HL-60 (cell line): ENCODE data around the gene PBX3.

Source experiments
- POLR2AphosphoS5 ChIP-seq: IDR thresholded peaks from 2 replicates; pipeline ENCODE4 v1.6.1; 2012; ENCODE audit warnings: low read depth
- REST ChIP-seq: IDR thresholded peaks from 2 replicates; pipeline ENCODE4 v1.6.1; 2012; ENCODE audit warnings: low read depth; ENCODE audit not compliant: insufficient replicate concordance
- TF ChIP-seq, protein P1 (sequence below): IDR thresholded peaks from one replicate; pipeline ENCODE4 v1.5.1; 2011; ENCODE audit warnings: low read length, control low read depth, inconsistent platforms; ENCODE audit not compliant: insufficient read depth

- TF ChIP-seq, protein P1, sequence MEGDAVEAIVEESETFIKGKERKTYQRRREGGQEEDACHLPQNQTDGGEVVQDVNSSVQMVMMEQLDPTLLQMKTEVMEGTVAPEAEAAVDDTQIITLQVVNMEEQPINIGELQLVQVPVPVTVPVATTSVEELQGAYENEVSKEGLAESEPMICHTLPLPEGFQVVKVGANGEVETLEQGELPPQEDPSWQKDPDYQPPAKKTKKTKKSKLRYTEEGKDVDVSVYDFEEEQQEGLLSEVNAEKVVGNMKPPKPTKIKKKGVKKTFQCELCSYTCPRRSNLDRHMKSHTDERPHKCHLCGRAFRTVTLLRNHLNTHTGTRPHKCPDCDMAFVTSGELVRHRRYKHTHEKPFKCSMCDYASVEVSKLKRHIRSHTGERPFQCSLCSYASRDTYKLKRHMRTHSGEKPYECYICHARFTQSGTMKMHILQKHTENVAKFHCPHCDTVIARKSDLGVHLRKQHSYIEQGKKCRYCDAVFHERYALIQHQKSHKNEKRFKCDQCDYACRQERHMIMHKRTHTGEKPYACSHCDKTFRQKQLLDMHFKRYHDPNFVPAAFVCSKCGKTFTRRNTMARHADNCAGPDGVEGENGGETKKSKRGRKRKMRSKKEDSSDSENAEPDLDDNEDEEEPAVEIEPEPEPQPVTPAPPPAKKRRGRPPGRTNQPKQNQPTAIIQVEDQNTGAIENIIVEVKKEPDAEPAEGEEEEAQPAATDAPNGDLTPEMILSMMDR: no peak
- TF ChIP-seq POLR2AphosphoS5 (no peak), REST (no peak)
Measured at GRCh38 chr9:125707472-125707804, 39.7 kb upstream of the PBX3 start.
